Measurements from ENCODE around the gene PLEKHG4B.
"Not testable (repeated sequence)": the region's sequence is repeated elsewhere in the genome, so short reads cannot be mapped to it uniquely, and the experiment has no call there.

The PLEKHG4B gene

DNA sequence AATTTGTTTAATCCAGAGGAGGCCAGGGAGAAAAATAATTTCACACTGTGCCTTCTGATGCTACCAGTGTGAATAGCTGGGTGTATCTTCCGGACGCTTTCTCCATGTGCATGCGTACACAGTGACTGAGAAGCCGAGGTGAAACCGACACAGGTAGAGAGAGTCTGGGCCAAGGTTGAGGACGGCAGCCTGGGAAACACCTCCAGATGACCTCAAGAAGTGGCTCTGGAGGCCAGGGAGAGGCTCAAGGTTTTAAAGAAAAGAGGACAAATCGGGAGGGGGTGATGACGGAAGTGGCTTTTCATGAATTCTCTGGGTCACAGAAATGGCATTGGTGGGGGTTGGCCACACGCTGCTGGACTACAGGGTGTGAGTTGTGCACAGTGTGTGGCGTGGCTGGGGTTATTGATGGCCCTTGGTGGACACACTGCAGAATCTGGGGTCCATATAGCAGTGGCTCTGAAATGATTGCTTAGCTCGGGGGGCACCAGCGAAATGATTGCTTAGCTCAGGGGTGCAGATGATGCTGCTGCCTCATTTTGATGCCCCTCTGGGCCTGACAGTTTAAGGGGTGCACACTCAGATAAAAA lies 65.3 kb downstream of the PLEKHG4B start:
- no peak for DNase-seq

DNA sequence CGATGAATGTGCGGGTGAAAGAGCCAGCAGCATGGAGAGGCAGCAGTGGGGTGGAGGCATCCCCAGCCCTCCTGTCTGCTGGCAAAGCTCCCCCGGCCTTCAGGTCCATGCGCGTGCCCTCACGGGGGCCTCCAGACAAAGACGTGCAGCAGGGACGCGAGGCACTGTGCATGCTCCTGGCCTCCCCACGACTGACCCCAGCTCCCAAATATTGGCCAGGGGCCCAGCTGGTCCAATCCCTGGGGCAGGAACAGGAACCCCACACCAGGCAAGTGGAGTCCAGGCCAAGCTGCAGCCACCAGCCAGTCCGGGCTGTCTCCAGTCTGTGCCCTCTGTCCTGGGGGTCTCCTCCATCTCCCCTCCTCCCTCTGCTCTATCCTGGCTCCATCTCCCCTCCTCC lies 65.8 kb downstream of the PLEKHG4B start:
- DNase-seq = no peak

DNA sequence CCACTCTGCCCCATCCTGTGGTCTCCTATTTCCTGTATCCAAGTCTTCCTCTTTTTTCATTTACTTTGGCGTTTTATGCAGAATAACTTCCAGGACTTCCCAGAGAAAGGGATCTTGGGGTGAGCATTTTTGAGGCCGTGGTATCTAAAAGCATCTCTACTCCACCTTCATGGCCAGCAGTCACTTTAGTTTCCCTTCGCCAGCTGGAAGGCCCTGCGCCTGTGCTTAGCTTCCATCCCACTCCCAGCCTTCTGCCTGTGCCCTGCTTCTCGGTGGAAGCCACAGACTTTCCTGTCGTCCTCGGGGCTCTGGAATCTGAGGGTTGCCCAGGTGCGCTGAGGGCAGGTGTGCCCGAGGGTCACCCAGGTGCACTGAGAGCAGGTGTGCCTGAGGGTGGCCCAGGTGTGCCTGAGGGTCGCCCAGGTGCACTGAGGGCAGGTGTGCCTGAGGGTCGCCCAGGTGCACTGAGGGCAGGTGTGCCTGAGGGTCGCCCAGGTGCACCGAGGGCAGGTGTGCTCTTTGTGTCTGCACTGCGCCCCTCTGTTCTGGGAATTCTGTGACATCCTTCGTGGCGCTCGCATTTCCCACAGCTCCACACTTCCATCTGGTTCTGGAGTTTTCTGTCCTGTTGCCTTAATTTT lies 67.0 kb downstream of the PLEKHG4B start:
- DNase-seq = no peak

DNA sequence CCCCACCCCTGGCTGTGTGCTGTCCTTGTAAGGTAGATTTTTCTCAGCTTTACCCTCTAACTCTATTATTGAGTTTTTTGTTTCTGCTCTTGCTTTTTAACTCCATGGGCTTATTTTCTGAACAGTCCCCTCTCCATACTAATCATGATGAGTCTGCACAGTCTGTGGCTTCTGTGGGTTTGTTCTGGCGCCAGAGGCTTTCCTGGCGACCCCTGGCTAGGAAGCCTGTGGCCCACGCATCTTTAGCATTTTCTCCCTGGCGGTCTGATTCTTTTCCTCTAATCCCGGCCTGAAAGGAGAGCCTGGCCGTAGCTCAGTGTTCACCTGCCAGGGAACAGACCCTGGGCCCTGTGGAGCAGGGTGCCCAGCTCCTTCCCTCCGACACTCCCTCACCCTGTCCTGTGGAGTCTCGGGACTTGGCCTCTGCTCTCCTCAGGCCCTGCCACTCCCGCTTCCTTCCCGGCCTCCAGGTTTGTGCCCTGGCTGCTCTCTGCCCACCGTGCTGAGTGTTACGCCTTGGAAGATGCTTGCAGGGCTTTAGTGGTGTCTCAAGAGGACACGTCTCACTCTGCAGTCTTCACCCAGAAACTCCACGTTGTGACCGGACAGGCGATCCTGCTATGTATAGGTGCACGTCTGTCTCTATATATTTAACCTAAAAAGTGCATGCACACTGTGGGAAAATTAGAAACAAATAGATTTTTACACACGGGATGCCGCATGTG lies 67.6 kb downstream of the PLEKHG4B start:
- DNase-seq = no peak

DNA sequence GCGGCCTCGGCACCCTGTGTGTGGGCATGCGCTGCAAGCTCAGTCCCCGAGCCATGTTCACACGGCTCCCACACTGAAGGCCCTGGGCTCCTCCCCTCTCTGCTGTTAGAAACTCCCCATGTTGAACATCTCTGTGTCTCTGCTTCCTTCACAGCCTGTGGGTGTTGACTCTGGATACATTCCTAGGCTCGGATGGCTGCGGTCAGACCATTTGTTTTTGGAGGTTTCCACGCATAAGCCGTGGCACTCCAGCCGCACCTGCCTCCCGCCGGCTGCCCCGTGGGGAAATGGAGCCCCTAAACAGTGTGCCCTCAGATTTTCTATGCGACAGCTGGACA lies 68.2 kb downstream of the PLEKHG4B start:
- no peak for DNase-seq

DNA sequence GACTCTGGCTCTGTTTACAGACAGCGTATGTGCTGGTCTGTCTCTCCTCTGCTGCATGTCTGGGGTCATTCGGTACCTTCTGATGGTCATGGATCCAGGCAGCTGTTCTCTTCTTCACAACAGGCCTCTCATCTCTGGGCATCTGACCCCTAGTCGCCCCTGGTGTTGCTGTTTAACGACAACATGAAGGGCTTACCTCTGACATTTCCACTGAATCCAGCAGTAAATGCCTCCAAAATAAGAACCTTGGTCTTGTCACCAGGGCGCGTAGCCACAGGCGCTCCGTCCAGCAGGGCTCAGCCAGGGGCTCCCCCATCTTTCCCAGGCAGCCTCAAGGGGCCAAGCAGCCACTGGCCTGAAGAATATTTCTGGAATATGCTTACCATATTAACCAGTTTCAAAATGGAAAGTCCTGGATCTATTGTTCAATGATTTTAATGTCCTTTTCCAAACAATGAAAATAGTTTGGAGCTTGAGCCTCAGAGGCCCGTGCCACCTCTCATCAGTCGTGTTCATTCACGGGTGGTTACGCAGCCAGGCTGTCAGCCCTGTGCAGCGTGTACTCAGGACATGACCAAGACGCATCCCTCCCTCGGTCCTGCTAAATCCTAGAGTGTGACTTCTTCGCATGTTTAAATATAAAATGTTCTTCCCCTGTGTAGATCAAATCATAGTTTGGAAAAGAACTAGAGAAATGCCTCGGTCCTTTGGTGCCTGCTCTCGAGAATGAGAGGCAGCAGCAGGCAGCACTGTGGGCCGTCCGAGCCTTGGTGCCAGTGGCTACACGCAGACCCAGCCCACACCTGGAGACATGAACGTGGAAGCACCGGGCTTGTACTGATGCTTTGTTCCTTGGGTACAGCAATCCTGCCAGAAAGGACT lies 69.2 kb downstream of the PLEKHG4B start:
- no peak for DNase-seq

DNA sequence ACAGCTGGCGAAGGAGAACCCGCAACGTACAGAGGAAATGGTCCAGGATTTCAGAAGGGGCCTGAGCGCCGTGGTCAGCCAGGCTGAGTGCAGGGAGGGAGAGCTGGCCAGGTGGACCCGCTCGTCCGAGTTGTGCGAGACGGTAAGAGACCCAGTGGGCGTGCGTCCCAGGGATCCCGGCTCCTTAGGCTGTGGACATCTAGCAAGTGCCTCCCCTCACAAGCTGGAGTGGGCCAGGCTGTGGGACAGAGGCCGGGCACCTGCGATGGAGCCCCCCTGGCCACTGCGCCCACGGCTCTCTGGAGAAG lies 69.8 kb downstream of the PLEKHG4B start:
- no peak for DNase-seq

DNA sequence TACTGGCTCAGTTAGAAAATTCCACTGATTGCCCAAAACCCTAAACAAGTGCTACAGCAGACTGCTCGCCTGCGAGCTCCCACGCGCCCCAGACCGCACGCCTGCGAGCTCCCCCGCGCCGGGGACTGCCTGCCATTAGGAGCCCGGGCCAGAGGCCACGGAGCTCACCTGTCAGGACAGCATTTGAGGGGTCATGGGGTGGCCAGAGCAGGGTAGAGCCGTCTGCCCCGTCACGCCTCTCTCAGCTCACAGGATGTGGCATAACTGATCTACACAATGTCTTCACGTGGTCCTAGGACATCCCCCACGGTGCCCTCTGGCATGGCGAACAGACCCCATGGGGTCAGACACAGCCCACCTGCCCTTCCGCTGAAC lies 70.2 kb downstream of the PLEKHG4B start:
- no peak for DNase-seq

DNA sequence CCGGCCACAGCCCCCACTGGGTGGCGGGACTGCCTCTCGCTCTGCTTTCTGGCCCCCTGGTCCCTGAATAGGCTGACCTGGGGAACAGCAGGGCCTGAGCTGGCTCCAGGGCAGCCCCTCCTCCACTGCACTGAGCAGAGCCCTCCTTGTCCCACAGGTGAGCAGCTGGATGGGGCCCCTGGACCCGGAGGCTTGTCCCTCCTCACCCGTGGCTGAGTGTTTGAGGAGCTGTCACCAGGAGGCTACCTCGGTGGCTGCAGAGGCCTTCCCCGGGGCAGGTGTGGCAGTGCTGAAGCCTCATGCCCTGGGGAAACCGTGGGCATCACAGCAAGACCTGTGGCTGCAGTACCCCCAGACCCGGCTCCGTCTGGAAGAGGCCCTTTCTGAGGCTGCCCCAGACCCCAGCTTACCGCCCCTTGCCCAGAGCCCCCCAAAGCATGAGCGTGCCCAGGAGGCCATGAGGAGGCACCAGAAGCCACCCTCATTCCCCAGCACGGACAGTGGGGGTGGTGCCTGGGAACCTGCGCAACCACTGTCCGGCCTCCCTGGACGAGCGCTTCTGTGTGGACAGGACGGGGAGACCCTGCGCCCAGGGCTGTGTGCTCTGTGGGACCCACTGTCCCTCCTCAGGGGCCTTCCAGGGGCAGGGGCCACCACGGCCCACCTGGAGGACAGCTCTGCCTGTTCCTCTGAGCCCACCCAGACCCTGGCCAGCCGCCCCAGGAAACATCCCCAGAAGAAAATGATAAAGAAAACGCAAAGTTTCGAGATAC lies 70.8 kb downstream of the PLEKHG4B start:
- DNase-seq = no peak

DNA sequence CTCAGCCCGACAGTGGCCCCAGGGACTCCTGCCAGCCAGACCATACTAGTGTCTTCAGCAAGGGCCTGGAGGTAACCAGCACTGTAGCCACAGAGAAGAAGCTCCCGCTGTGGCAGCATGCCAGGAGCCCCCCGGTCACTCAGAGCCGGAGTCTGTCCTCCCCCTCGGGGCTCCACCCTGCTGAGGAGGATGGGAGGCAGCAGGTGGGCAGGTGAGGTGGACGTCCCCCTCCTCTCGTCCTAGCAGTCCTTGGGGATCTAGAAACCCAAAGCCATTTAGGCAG lies 71.3 kb downstream of the PLEKHG4B start:
- no peak for DNase-seq

DNA sequence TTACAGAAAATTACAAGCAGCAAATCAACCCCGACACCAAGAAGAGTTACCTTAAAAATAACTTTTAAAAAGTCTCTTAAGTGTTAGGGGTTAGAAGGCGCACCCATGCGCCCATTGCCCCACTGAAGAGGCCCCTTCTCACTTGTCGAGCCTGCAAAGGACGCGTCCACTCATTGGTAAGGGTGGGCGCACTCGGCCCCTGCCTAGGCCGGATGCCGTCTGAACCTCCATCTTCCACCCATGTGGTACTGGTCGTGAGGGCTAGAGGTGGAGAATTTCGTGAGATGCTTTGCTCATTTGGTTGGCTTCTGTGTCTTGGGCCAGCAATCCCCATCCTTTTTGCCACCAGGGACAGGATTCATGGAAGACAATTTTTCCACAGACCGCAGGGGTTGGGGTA lies 71.9 kb downstream of the PLEKHG4B start:
- DNase-seq = no peak

DNA sequence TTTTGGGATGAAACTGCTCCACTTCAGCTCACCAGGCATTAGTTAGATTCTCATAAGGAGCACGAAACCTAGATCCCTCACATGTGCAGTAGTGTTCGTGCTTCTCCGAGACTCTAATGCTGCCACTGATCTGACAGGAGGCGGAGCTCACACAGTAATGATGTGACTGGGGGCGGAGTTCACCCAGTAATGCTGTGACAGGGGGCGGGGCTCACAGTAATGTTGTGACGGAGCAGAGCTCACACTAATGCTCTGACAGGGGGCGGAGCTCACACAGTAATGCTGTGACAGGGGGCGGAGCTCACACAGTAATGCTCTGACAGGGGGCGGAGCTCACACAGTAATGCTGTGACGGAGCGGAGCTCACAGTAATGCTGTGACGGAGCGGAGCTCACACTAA lies 72.3 kb downstream of the PLEKHG4B start:
- no peak for DNase-seq

DNA sequence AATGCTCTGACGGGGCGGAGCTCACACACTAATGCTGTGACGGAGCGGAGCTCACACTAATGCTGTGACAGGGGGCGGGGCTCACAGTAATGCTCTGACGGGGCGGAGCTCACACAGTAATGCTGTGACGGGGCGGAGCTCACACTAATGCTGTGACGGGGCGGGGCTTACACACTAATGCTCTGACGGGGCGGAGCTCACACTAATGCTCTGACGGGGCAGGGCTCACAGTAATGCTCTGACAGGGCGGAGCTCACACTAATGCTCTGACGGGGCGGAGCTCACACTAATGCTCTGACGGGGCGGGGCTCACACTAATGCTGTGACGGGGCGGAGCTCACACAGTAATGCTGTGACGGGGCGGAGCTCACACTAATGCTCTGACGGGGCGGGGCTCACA lies 72.8 kb downstream of the PLEKHG4B start:
- DNase-seq = not testable (repeated sequence)

DNA sequence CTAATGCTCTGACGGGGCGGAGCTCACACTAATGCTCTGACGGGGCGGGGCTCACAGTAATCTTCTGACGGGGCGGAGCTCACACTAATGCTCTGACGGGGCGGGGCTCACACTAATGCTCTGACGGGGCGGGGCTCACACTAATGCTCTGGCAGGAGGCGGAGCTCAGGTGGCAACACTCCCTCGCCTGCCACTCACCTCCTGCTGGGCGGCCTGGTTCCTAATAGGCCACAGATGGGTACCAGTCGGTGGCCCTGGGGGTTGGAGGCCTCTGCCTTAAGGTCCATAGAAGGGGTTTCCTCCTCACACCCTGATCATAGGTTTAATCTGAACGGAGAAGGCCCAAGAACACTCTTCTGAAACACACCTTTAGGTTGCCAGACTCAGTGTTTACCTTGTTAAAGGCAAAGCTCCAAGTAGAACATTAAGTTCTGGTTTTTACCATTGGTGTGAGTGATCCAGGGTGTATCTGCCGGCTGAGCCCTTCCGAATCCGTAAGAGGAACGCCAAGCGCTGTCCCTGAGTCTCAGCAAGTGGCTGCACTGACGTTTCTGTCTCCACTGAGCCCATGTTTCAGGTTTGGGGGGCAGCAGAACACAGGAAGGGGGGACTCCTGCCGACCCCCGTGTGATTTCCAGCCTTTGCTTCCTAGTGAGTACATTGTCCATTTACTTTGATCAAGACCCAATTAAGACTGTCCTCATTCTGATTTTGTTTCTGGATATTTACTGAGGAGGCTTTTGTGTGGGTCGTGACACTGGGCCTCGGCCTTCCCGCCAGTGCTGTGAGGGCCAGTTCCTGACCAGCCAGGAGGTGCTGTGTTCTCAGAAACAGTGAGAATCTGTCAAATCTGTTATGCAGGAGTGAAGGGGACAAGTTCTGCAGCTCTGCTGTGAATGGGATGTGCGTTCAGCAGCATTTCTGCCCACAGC lies 74.7 kb downstream of the PLEKHG4B start:
- DNase-seq = no peak

DNA sequence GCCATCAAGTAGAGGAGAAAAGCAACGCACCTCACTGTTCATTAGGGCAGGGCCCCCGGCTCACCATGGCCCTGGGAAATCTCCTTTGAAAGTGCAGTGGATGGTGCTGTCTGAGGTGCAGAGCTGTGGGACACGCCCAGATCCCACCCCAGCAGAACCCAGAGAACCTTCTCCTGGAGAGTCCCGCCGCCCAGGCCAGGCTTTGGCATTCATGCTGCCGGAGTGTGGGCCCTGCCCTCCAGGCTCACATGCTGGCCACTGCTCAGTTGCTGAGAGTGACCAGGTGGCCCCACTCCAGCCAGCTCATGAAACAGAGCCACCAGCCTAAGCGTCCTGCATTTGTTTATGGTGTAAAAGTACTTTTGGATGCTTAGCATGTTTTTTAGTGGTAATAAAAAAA lies 75.5 kb downstream of the PLEKHG4B start:
- no peak for DNase-seq

DNA sequence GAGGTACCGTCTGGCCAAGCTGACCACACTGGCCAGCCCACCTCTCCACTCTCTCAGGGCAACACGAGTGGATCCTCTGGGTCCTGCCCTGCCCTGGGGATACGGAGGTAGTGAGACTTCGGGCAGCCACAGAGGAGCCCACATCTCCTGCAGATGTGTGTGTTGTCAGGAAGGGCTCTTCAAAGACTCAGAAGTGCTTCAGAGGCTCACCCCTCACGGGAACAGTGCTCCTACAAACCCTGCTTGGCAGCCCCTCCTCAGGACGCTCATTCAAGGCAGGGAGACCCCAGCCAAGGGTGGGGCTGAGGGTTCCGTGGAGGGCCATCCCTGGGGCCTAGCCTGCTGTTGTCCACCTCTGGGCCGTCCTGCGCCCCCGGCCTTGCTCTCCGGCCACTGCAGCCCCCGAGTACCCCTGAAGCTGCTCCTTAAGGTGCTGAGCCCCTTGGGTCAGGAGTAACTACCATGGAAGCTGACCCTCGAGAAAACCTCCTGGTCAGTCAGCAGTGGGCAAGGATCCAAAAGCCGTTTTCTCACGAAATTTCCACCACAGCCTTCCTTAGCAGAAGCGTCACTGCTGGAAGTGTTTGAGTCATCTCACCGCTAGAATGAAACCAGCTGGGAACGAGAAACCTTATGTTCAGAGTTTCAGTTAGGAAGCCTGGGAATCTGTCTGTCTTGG lies 76.2 kb downstream of the PLEKHG4B start:
- no peak for DNase-seq

DNA sequence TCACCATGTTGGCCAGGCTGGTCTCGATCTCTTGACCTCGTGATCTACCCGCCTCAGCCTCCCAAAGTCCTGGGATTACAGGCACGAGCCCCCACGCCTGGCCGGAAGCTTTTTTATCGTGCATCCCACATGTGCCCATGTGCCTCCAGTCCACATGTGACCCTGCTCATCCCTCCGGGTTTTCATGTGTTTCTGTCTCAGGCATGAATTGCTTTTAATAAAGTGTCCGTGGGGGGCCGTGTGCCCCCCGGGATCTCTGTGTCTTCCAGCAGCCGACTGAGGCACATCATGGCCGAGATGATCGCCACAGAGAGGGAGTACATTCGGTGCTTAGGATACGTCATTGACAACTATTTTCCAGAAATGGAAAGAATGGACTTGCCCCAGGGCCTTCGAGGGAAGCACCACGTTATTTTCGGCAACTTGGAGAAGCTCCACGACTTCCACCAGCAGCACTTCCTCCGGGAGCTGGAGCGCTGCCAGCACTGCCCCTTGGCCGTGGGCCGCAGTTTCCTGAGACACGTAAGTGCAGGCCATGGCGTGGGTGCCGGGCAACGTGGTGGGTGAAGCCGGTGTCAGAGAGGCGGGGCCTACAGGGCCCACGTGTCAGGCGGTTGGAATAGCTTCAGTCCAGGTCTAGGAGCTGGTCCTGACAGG lies 77.2 kb downstream of the PLEKHG4B start:
- DNase-seq = no peak

DNA sequence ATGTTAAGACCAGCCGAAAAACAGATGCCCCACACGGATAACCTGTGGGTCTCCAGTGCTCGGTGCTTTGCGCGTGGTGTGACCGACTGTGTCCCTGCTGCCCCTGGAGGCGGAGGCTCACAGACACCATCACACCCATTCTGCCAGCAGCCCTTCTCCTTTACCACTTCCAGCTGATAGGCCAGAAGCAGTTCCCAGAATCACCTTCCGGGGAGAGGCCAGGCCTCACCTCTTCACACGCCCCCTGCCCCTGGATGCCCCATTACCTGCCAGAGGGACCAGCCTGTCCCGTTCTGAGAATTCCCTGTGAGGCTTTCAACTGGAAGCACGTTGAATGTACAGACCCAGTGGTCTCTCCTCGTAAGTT lies 77.7 kb downstream of the PLEKHG4B start:
- DNase-seq = no peak

DNA sequence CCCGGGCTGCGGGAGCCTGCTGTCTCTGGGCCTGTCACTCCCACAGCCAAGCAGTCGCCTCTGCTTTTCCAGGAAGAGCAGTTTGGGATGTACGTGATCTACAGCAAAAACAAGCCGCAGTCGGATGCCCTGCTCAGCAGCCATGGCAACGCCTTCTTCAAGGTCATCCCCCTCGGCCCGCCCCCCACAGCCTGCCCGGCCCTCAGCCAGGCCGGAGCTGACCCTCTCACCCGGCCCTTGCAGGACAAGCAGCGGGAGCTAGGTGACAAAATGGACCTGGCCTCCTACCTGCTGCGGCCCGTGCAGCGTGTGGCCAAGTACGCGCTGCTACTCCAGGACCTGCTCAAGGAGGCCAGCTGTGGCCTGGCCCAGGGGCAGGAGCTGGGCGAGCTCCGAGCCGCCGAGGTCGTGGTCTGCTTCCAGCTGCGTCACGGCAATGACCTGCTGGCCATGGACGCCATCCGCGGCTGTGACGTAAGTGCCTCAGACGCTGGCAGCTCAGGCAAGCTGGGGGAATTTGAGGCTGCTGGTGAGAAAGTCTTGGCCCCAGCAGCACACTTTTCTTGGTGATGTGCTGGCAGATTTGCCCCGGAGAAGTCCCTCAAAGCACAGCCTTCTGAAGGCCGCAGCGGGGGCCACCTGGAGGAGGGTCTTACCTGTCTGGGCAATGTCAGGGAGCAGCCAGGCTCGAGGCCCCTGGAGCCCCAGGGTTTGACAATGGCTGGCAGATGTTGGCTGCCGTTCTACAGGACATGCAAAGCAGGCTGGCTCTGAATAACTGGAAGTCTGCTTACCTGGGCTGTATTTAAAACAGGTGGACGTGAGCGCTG lies 79.2 kb downstream of the PLEKHG4B start:
- no peak for DNase-seq

DNA sequence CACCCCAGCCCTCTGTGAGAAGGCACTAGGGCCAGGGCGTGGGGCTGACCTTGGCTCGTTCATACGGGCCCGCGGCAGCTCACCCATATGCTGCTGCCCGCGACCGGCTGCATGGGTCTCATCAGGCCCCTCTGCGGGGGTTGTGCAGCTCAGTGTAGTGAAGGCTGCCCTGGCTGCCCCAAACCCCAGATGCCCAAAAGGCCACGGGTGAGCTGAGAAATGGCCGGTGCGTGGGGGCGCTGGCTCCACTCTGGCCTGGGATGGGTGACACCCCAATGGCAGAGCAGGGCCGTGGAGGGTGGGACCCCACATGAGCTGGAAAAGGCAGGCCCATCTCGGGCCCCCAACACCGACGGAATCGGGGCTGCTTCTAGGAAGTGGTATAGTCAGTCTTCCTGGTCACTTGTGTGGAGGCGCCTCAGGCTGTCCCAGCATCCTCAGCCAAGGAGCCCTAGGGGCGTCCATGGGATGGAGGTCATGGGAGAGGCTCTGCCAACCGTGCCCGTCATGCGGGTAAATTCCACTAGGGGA lies 79.9 kb downstream of the PLEKHG4B start:
- DNase-seq = no peak
